CD4-positive, CD25-positive, alpha-beta regulatory T cell (primary cell): ENCODE measurements around the gene COTL1. TPM values are rescaled to one million over a fixed set of nuclear protein-coding genes. Genes with fewer than 3 reads are reported as not detected.

Experiments
- ATAC-seq, 2 donors: fragments of 150-1000 bp; cut with Tn5 transposase; one replicate each; pipeline ENCODE4 v1.10.0; 2021; ENCODE audit warnings: low read depth in 2 of 2, moderate number of reproducible peaks in 2 of 2, moderate library complexity in 1 of 2
- DNase-seq, 3 donors: peaks; one replicate each; pipeline versions ENCODE4 v3.0.0 to v3.0.0-alpha.2; 2012 to 2022; ENCODE audit warnings: mixed read lengths in 1 of 3
- H3K27ac ChIP-seq: one replicate; pipeline ENCODE4 v1.7.0; 2013; ENCODE audit warnings: mild to moderate bottlenecking, low read length; ENCODE audit not compliant: insufficient read depth, poor library complexity, severe bottlenecking
- H3K27me3 ChIP-seq: one replicate; pipeline ENCODE4 v1.7.0; 2013; ENCODE audit warnings: low read length; ENCODE audit not compliant: control insufficient read depth, insufficient read depth
- H3K36me3 ChIP-seq: one replicate; pipeline ENCODE4 v1.7.0; 2013; ENCODE audit warnings: mild to moderate bottlenecking, low read length, moderate library complexity; ENCODE audit not compliant: control insufficient read depth, insufficient read depth
- H3K4me1 ChIP-seq: 2 replicates; pipeline ENCODE4 v1.7.0; 2013; ENCODE audit warnings: mild to moderate bottlenecking, low read length; ENCODE audit not compliant: insufficient read depth, control insufficient read depth, poor library complexity, severe bottlenecking
- H3K4me3 ChIP-seq: one replicate; pipeline ENCODE4 v1.7.0; 2013; ENCODE audit warnings: low read depth, mild to moderate bottlenecking, low read length, moderate library complexity
- H3K9me3 ChIP-seq, 2 experiments: 1 replicate in 1 of 2; 2 replicates in 1 of 2; pipeline ENCODE4 v1.7.0; 2013; ENCODE audit warnings: low read length in 2 of 2, mild to moderate bottlenecking in 1 of 2, moderate library complexity in 1 of 2; ENCODE audit not compliant: control insufficient read depth in 2 of 2
- H3K27ac Mint-ChIP-seq, 3 donors: one replicate each; pipeline ENCODE4 v1.8.0; 2020 to 2022; ENCODE audit warnings: mild to moderate bottlenecking in 3 of 3, mixed read lengths in 3 of 3, moderate library complexity in 2 of 3
- H3K27me3 Mint-ChIP-seq: one replicate; pipeline ENCODE4 v1.8.0; 2022; ENCODE audit warnings: mild to moderate bottlenecking, mixed read lengths
- H3K36me3 Mint-ChIP-seq: one replicate; pipeline ENCODE4 v1.8.0; 2020; ENCODE audit warnings: mixed read lengths
- H3K4me1 Mint-ChIP-seq, 4 donors: one replicate each; pipeline ENCODE4 v1.8.0; 2020 to 2022; ENCODE audit warnings: mixed read lengths in 4 of 4, mild to moderate bottlenecking in 1 of 4
- H3K4me3 Mint-ChIP-seq, 4 donors: one replicate each; pipeline ENCODE4 v1.8.0; 2020 to 2022; ENCODE audit warnings: mild to moderate bottlenecking in 4 of 4, mixed read lengths in 4 of 4, moderate library complexity in 3 of 4
- H3K9me3 Mint-ChIP-seq, 7 donors: one replicate each; pipeline ENCODE4 v1.8.0; 2020 to 2022; ENCODE audit warnings: mixed read lengths in 7 of 7, mild to moderate bottlenecking in 3 of 7, moderate library complexity in 2 of 7
- polyA plus RNA-seq, 4 donors: library from polyadenylated mRNA; unstranded; fragments of 300-500 nt; fragmentation: Illumina TruSeq; gene quantifications; one replicate each; pipeline ENCODE4 v1.2.3, GENCODE V29; 2021
- total RNA-seq: library from RNA; stranded (reverse); gene quantifications from one replicate; pipeline ENCODE4 v1.2.3, GENCODE V29; 2022

COTL1 gene
- total and polyA plus RNA-seq, 5 donors from 2014 or later, result 353 to 761 (median 475) TPM

- Mint-ChIP-seq H3K27ac (no peak overlapping the region), H3K36me3 (peaks cover 38% of the 10 kb centered on the region)
Measured at GRCh38 chr16:84659656-84660300, 41.9 kb upstream of the COTL1 start.

GRCh38 chr16:84658690-84659089 is 40.8 kb upstream of the COTL1 start:
- no peaks in the 10 kb centered on the region for H3K27me3 Mint-ChIP-seq
- no peak overlapping the region for H3K4me3 Mint-ChIP-seq
- no peak for ATAC-seq
- peaks cover 19% of the 10 kb centered on the region for H3K4me1 ChIP-seq
- H3K36me3 ChIP-seq, result peaks cover 71% of the 10 kb centered on the region
- H3K4me1 Mint-ChIP-seq, result peaks cover 4 to 53% (median 19%) of the 10 kb centered on the region in 4 donors
- H3K4me3 ChIP-seq, result no peak overlapping the region
- no peak overlapping the region for H3K27ac ChIP-seq
- DNase-seq, result no peak
- H3K27me3 ChIP-seq, result no peaks in the 10 kb centered on the region
- H3K9me3 ChIP-seq, result no peaks in the 10 kb centered on the region
- peaks cover 41% of the 10 kb centered on the region for H3K36me3 Mint-ChIP-seq
- H3K9me3 Mint-ChIP-seq, result no peaks in the 10 kb centered on the region
- peak overlapping the region in 1 of 3 donors; percentile 41 for H3K27ac Mint-ChIP-seq

More at GRCh38 chr16:84659656-84660300, 41.9 kb upstream of the COTL1 start:
- Histone ChIP-seq H3K4me1 (peaks cover 19% of the 10 kb centered on the region), H3K4me3 (no peak overlapping the region), H3K9me3 (no peaks in the 10 kb centered on the region), H3K27me3 (no peaks in the 10 kb centered on the region), H3K36me3 (peaks cover 77% of the 10 kb centered on the region), H3K27ac (no peak overlapping the region)
- Mint-ChIP-seq H3K27me3 (no peaks in the 10 kb centered on the region), H3K4me1 (peaks cover 4 to 48% (median 20%) of the 10 kb centered on the region in 4 donors), H3K4me3 (no peak overlapping the region), H3K9me3 (no peaks in the 10 kb centered on the region)
- ATAC-seq (no peak), DNase-seq (no peak)

GRCh38 chr16:84657229-84657837 is 39.5 kb upstream of the COTL1 start:
- Mint-ChIP-seq H3K9me3 (no peaks in the 10 kb centered on the region), H3K36me3 (peaks cover 46% of the 10 kb centered on the region), H3K4me1 (peaks cover 4 to 62% (median 28%) of the 10 kb centered on the region in 4 donors), H3K4me3 (peak overlapping the region in 1 of 4 donors; percentile 39), H3K27ac (peak overlapping the region in 1 of 3 donors; percentile 9), H3K27me3 (no peaks in the 10 kb centered on the region)
- Histone ChIP-seq H3K27ac (no peak overlapping the region), H3K4me1 (peaks cover 31% of the 10 kb centered on the region), H3K27me3 (no peaks in the 10 kb centered on the region), H3K4me3 (no peak overlapping the region), H3K36me3 (peaks cover 66% of the 10 kb centered on the region), H3K9me3 (no peaks in the 10 kb centered on the region)
- DNase-seq (no peak), ATAC-seq (no peak)

- H3K27ac ChIP-seq, result peak overlapping the region; percentile 47
- Mint-ChIP-seq H3K9me3 (no peaks in the 10 kb centered on the region), H3K36me3 (peaks cover 46% of the 10 kb centered on the region), H3K27ac (peak overlapping the region in 2 of 3 donors; percentile 9 to 84), H3K27me3 (no peaks in the 10 kb centered on the region), H3K4me3 (peak overlapping the region in 2 of 4 donors; percentile 62 to 64), H3K4me1 (peaks cover 7 to 69% (median 32%) of the 10 kb centered on the region in 4 donors)
- H3K4me3 ChIP-seq, result peak overlapping the region; percentile 26
- peaks cover 38% of the 10 kb centered on the region for H3K4me1 ChIP-seq
- no peaks in the 10 kb centered on the region for H3K27me3 ChIP-seq
- peak in 1 of 3 donors; percentile 49 for DNase-seq
- peaks cover 63% of the 10 kb centered on the region for H3K36me3 ChIP-seq
- no peaks in the 10 kb centered on the region for H3K9me3 ChIP-seq
- peak in 1 of 2 donors; percentile 57 for ATAC-seq
Measured at GRCh38 chr16:84656649-84657048, 38.8 kb upstream of the COTL1 start.

- no peak for DNase-seq
Measured at GRCh38 chr16:84654998-84655397, 37.1 kb upstream of the COTL1 start.

GRCh38 chr16:84654238-84654637 is 36.4 kb upstream of the COTL1 start:
- Mint-ChIP-seq H3K27me3 (no peaks in the 10 kb centered on the region), H3K36me3 (peaks cover 41% of the 10 kb centered on the region), H3K4me1 (peaks cover 15 to 87% (median 43%) of the 10 kb centered on the region in 4 donors)

More at GRCh38 chr16:84654998-84655397, 37.1 kb upstream of the COTL1 start:
- no peaks in the 10 kb centered on the region for H3K9me3 Mint-ChIP-seq
- no peak overlapping the region for H3K27ac ChIP-seq
- peak overlapping the region; percentile 67 to 84 (median 77) for H3K27ac Mint-ChIP-seq
- H3K4me3 ChIP-seq, result no peak overlapping the region
- H3K36me3 Mint-ChIP-seq, result peaks cover 45% of the 10 kb centered on the region
- no peak for ATAC-seq
- H3K4me1 ChIP-seq, result peaks cover 46% of the 10 kb centered on the region
- peaks cover 55% of the 10 kb centered on the region for H3K36me3 ChIP-seq
- H3K27me3 ChIP-seq, result no peaks in the 10 kb centered on the region
- peak overlapping the region in 1 of 4 donors; percentile 22 for H3K4me3 Mint-ChIP-seq
- no peaks in the 10 kb centered on the region for H3K9me3 ChIP-seq
- peaks cover 15 to 80% (median 43%) of the 10 kb centered on the region in 4 donors for H3K4me1 Mint-ChIP-seq
- no peaks in the 10 kb centered on the region for H3K27me3 Mint-ChIP-seq

GRCh38 chr16:84652566-84652965 is 34.7 kb upstream of the COTL1 start:
- peak overlapping the region; percentile 31 for H3K27ac ChIP-seq
- peaks cover 61% of the 10 kb centered on the region for H3K4me1 ChIP-seq
- Mint-ChIP-seq H3K4me3 (peak overlapping the region; percentile 15 to 88 (median 42)), H3K36me3 (peaks cover 37% of the 10 kb centered on the region), H3K4me1 (peaks cover 15 to 78% (median 45%) of the 10 kb centered on the region in 4 donors), H3K27me3 (peaks cover 4% of the 10 kb centered on the region), H3K27ac (peak overlapping the region; percentile 48 to 83 (median 74)), H3K9me3 (no peaks in the 10 kb centered on the region)
- peaks cover 33% of the 10 kb centered on the region for H3K36me3 ChIP-seq
- H3K9me3 ChIP-seq, result no peaks in the 10 kb centered on the region
- ATAC-seq (no peak), DNase-seq (peak in 2 of 3 donors; percentile 22 to 68)
- H3K4me3 ChIP-seq, result no peak overlapping the region
- H3K27me3 ChIP-seq, result no peaks in the 10 kb centered on the region

More at GRCh38 chr16:84654238-84654637, 36.4 kb upstream of the COTL1 start:
- DNase-seq, result no peak
- no peak for ATAC-seq
- Histone ChIP-seq H3K36me3 (peaks cover 48% of the 10 kb centered on the region), H3K27me3 (no peaks in the 10 kb centered on the region), H3K4me1 (peaks cover 54% of the 10 kb centered on the region), H3K4me3 (no peak overlapping the region), H3K27ac (no peak overlapping the region), H3K9me3 (no peaks in the 10 kb centered on the region)
- H3K4me3 Mint-ChIP-seq, result peak overlapping the region in 2 of 4 donors; percentile 38 to 46
- peak overlapping the region in 1 of 3 donors; percentile 83 for H3K27ac Mint-ChIP-seq
- H3K9me3 Mint-ChIP-seq, result no peaks in the 10 kb centered on the region
